ENCODE data around the gene MAST2. TPM values are rescaled to one million over a fixed set of nuclear protein-coding genes. Genes with fewer than 3 reads are reported as not detected.

The MAST2 gene
- total RNA-seq, 5 donors from 2014 or later (not counting 1 experiment from before 2014, with no cell fraction given), result 7.4 to 9.7 (median 7.6) TPM

DNA sequence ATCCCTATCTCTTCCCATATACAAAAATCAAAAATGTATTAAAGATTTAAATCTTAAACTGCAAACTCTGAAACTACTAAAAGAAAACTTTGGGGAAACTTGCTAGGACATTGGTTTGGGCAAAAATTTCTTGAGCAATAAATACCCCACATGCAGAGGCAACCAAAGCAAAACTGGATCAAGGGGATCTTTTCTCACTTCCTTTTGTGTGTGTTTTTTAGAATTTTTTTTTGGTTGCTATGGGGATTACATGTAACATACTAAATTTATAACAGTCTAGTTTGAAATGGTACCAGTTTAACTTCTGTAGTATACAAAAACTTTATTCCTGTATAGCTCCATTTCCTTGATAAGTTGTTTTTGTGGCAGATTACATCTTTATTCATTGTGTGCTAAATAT, 16.8 kb downstream of the MAST2 start:
- peaks cover 14% of the 10 kb centered on the region for H3K36me3 Mint-ChIP-seq
- CTCF ChIA-PET, result no interaction called here
- H3K27ac ChIP-seq (ENCODE audit: low read length), result no peak overlapping the region
- no peaks in the 10 kb centered on the region for H3K4me1 ChIP-seq (ENCODE audit: control insufficient read depth in 1 of 2, extremely low read depth in 1 of 2, insufficient read depth in 2 of 2, low read length in 2 of 2)
- H3K9me3 ChIP-seq, result no peaks in the 10 kb centered on the region
- H3K4me3 Mint-ChIP-seq, result no peak overlapping the region
- ATAC-seq (replicated peaks in 1 of 4) (peak in 1 of 4 experiments; percentile 32), DNase-seq (no peak)
- no peak overlapping the region for H3K27ac Mint-ChIP-seq
- H3K4me3 ChIP-seq (ENCODE audit: control insufficient read depth in 1 of 2, extremely low read depth in 1 of 2, low read length in 1 of 2), result no peak overlapping the region
- H3K27me3 Mint-ChIP-seq, result no peaks in the 10 kb centered on the region
- no peaks in the 10 kb centered on the region for H3K27me3 ChIP-seq (replicated peaks in 1 of 2; ENCODE audit: control insufficient read depth in 2 of 2, extremely low read depth in 1 of 2, insufficient read depth in 2 of 2, low read length in 1 of 2)
- peaks cover 0 to 18% (median 8%) of the 10 kb centered on the region in 3 donors for H3K4me1 Mint-ChIP-seq
- POLR2A ChIA-PET, result no interaction called here
- no peaks in the 10 kb centered on the region for H3K36me3 ChIP-seq (ENCODE audit: control insufficient read depth in 2 of 2, extremely low read depth in 1 of 2, insufficient read depth in 1 of 2, low read length in 1 of 2)
- H3K9me3 Mint-ChIP-seq, result no peaks in the 10 kb centered on the region

DNA sequence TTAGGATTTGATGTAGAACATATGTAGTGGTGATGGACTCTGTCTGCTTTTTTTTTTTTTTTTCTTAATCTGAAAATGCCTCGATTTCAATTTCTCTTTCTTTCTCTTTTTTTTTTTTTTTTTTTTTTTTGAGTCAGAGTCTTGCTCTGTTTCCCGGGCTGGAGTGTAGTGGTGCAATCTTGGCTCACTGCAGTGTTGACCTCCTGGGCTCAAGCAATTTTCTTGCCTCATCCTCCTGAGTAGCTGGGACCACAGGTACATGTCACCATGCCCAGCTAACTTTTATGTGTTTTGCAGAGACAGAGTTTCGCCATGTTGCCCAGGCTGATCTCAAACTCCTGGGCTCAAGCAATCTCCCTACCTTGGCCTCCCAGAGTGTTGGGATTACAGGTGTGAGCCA, 17.4 kb downstream of the MAST2 start:
- Histone ChIP-seq H3K27me3 (replicated peaks in 1 of 2; ENCODE audit: control insufficient read depth in 2 of 2, extremely low read depth in 1 of 2, insufficient read depth in 2 of 2, low read length in 1 of 2) (no peaks in the 10 kb centered on the region), H3K27ac (ENCODE audit: low read length) (no peak overlapping the region), H3K4me1 (ENCODE audit: control insufficient read depth in 1 of 2, extremely low read depth in 1 of 2, insufficient read depth in 2 of 2, low read length in 2 of 2) (no peaks in the 10 kb centered on the region), H3K36me3 (ENCODE audit: control insufficient read depth in 2 of 2, extremely low read depth in 1 of 2, insufficient read depth in 1 of 2, low read length in 1 of 2) (no peaks in the 10 kb centered on the region), H3K4me3 (ENCODE audit: control insufficient read depth in 1 of 2, extremely low read depth in 1 of 2, low read length in 1 of 2) (no peak overlapping the region), H3K9me3 (no peaks in the 10 kb centered on the region)
- CTCF ChIA-PET, result interaction anchor here in 1 of 2 donors (0.6 to 0.7 kb wide), 2 partner anchors 61 to 433 kb away, joined by 4 read pairs; no protein-coding TSS in a partner anchor
- ATAC-seq (replicated peaks in 1 of 4) (no peak), DNase-seq (no peak)
- Mint-ChIP-seq H3K4me1 (peaks cover 0 to 18% (median 8%) of the 10 kb centered on the region in 3 donors), H3K36me3 (peaks cover 14% of the 10 kb centered on the region), H3K27me3 (no peaks in the 10 kb centered on the region), H3K9me3 (no peaks in the 10 kb centered on the region), H3K4me3 (no peak overlapping the region), H3K27ac (no peak overlapping the region)
- POLR2A ChIA-PET, result no interaction called here
- WGBS (ENCODE audit: insufficient coverage), result 100% methylated on average over 1 of the region's 3 CpGs

DNA sequence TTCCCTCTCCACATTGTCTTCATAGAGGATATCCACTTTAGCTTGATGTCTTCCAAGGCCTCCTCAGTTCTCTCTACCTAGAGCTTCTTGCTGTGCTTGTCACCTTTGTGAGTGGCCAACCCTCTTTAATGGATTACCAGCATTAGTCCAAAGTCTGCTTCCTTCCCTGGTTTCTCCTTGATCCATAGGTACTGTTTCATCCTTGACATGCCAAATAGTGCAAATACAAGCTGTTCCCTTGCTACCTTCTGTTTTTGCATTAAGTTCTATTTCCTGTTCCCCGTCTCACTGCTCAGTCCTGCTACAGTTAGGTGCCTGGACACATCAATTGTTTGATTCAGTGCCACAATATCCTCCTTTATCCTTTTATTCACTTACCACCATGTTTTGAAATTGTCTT, 19.2 kb downstream of the MAST2 start:
- CTCF ChIA-PET, result no interaction called here
- no peak overlapping the region for H3K4me3 Mint-ChIP-seq
- H3K27me3 Mint-ChIP-seq, result no peaks in the 10 kb centered on the region
- POLR2A ChIA-PET, result interaction anchor here in 1 of 2 donors (0.6 kb wide), 1 partner anchor 70 kb away, joined by 6 read pairs; no protein-coding TSS in a partner anchor
- Histone ChIP-seq H3K36me3 (ENCODE audit: control insufficient read depth in 2 of 2, extremely low read depth in 1 of 2, insufficient read depth in 1 of 2, low read length in 1 of 2) (no peaks in the 10 kb centered on the region), H3K4me3 (ENCODE audit: control insufficient read depth in 1 of 2, extremely low read depth in 1 of 2, low read length in 1 of 2) (no peak overlapping the region), H3K27me3 (replicated peaks in 1 of 2; ENCODE audit: control insufficient read depth in 2 of 2, extremely low read depth in 1 of 2, insufficient read depth in 2 of 2, low read length in 1 of 2) (no peaks in the 10 kb centered on the region), H3K9me3 (no peaks in the 10 kb centered on the region), H3K27ac (ENCODE audit: low read length) (no peak overlapping the region), H3K4me1 (ENCODE audit: control insufficient read depth in 1 of 2, extremely low read depth in 1 of 2, insufficient read depth in 2 of 2, low read length in 2 of 2) (no peaks in the 10 kb centered on the region)
- no peaks in the 10 kb centered on the region for H3K9me3 Mint-ChIP-seq
- WGBS (ENCODE audit: insufficient coverage), result 100% methylated on average over 1 of the region's 1 CpG
- DNase-seq (no peak), ATAC-seq (replicated peaks in 1 of 4) (no peak)
- H3K27ac Mint-ChIP-seq, result no peak overlapping the region
- H3K36me3 Mint-ChIP-seq, result peaks cover 26% of the 10 kb centered on the region
- peaks cover 0 to 18% (median 8%) of the 10 kb centered on the region in 3 donors for H3K4me1 Mint-ChIP-seq

DNA sequence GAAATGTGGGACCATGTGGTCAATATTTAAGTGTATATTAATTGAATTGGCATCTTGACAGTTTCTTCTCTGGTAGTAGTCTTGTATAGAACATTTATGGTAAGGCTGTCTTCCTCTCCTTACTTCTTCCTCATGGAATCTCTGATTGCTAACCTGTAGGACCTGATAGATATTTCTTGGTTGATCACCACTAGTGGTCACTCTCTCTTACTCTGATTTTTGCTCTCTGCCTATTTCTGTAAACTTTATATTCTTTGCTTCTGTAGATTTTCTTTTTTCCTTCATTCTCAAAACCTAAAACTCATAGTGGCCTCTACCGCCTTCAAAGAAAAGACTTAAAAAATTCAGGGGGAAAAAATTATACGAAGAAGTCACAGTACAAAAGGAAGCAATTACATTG, 21.2 kb downstream of the MAST2 start:
- POLR2A ChIA-PET, result no interaction called here
- no peaks in the 10 kb centered on the region for H3K9me3 Mint-ChIP-seq
- DNase-seq, result no peak
- H3K36me3 ChIP-seq (ENCODE audit: control insufficient read depth in 2 of 2, extremely low read depth in 1 of 2, insufficient read depth in 1 of 2, low read length in 1 of 2), result no peaks in the 10 kb centered on the region
- no peaks in the 10 kb centered on the region for H3K9me3 ChIP-seq
- no peaks in the 10 kb centered on the region for H3K4me1 ChIP-seq (ENCODE audit: control insufficient read depth in 1 of 2, extremely low read depth in 1 of 2, insufficient read depth in 2 of 2, low read length in 2 of 2)
- H3K27me3 Mint-ChIP-seq, result no peaks in the 10 kb centered on the region
- peaks cover 25% of the 10 kb centered on the region for H3K36me3 Mint-ChIP-seq
- H3K4me3 Mint-ChIP-seq, result no peak overlapping the region
- no peak overlapping the region for H3K27ac Mint-ChIP-seq
- CTCF ChIA-PET, result no interaction called here
- no CpG with 5 or more reads among the region's 2 CpGs for WGBS (ENCODE audit: insufficient coverage)
- ATAC-seq (replicated peaks in 1 of 4), result no peak
- H3K27me3 ChIP-seq (replicated peaks in 1 of 2; ENCODE audit: control insufficient read depth in 2 of 2, extremely low read depth in 1 of 2, insufficient read depth in 2 of 2, low read length in 1 of 2), result no peaks in the 10 kb centered on the region
- H3K4me1 Mint-ChIP-seq, result peaks cover 0 to 17% (median 8%) of the 10 kb centered on the region in 3 donors
- no peak overlapping the region for H3K27ac ChIP-seq (ENCODE audit: low read length)
- no peak overlapping the region for H3K4me3 ChIP-seq (ENCODE audit: control insufficient read depth in 1 of 2, extremely low read depth in 1 of 2, low read length in 1 of 2)

DNA sequence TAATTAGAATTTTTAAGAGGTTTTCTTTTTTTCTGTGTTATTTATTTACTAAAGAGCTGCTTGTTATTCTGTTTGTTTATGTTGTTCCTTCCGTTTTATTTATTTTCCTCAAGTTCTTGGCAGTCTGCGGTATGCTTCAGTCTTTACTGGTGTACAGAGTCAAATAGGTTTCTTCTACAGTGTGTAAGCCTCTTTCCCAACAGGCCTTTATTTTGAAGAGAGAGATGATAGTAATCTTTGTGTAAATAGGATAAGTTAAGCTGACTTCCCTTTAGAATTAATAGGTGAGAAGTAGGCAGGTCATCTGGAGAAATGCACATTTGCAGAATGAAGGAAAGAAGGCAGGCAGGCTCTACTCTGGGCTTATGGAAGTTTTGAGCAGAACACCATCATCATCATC, 23.8 kb downstream of the MAST2 start:
- no CpG with 5 or more reads among the region's 2 CpGs for WGBS (ENCODE audit: insufficient coverage)

DNA sequence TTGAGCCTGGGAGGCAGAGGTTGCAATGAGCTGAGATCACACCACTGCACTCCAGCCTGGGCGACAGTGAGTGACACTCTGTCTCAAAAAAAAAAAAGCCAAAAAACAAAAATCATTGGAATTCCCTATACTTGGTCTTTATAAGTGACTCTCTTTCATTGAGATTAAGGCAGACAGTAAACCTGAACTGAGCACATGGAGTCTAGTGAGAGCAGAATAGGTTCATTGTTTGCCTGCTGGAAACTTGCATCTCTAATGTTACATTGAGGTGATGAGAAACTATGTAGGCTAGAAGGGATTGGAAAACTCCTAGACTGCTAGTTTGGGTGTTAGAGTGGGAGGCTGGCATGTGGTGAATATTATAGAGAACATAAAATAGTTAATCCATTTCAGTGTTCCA, 25.4 kb downstream of the MAST2 start:
- Histone ChIP-seq H3K27me3 (replicated peaks in 1 of 2; ENCODE audit: control insufficient read depth in 2 of 2, extremely low read depth in 1 of 2, insufficient read depth in 2 of 2, low read length in 1 of 2) (no peaks in the 10 kb centered on the region), H3K4me3 (ENCODE audit: control insufficient read depth in 1 of 2, extremely low read depth in 1 of 2, low read length in 1 of 2) (no peak overlapping the region), H3K27ac (ENCODE audit: low read length) (no peak overlapping the region), H3K36me3 (ENCODE audit: control insufficient read depth in 2 of 2, extremely low read depth in 1 of 2, insufficient read depth in 1 of 2, low read length in 1 of 2) (no peaks in the 10 kb centered on the region), H3K4me1 (ENCODE audit: control insufficient read depth in 1 of 2, extremely low read depth in 1 of 2, insufficient read depth in 2 of 2, low read length in 2 of 2) (no peaks in the 10 kb centered on the region), H3K9me3 (no peaks in the 10 kb centered on the region)
- ChIA-PET CTCF (no interaction called here), POLR2A (no interaction called here)
- H3K36me3 Mint-ChIP-seq, result peaks cover 40% of the 10 kb centered on the region
- no peak for DNase-seq
- WGBS (ENCODE audit: insufficient coverage), result no CpG with 5 or more reads among the region's 1 CpG
- no peak for ATAC-seq (replicated peaks in 1 of 4)
- H3K4me3 Mint-ChIP-seq, result no peak overlapping the region
- no peaks in the 10 kb centered on the region for H3K9me3 Mint-ChIP-seq
- no peak overlapping the region for H3K27ac Mint-ChIP-seq
- H3K4me1 Mint-ChIP-seq, result no peaks in the 10 kb centered on the region
- H3K27me3 Mint-ChIP-seq, result no peaks in the 10 kb centered on the region

More for the DNA sequence above, 23.8 kb downstream of the MAST2 start:
- no peak overlapping the region for H3K27ac ChIP-seq (ENCODE audit: low read length)
- Mint-ChIP-seq H3K36me3 (peaks cover 35% of the 10 kb centered on the region), H3K27ac (no peak overlapping the region), H3K27me3 (no peaks in the 10 kb centered on the region), H3K9me3 (no peaks in the 10 kb centered on the region), H3K4me3 (no peak overlapping the region), H3K4me1 (peaks cover 0 to 5% (median 0%) of the 10 kb centered on the region in 3 donors)
- H3K4me3 ChIP-seq (ENCODE audit: control insufficient read depth in 1 of 2, extremely low read depth in 1 of 2, low read length in 1 of 2), result no peak overlapping the region
- POLR2A ChIA-PET, result no interaction called here
- ATAC-seq (replicated peaks in 1 of 4) (no peak), DNase-seq (no peak)
- no peaks in the 10 kb centered on the region for H3K36me3 ChIP-seq (ENCODE audit: control insufficient read depth in 2 of 2, extremely low read depth in 1 of 2, insufficient read depth in 1 of 2, low read length in 1 of 2)
- no peaks in the 10 kb centered on the region for H3K4me1 ChIP-seq (ENCODE audit: control insufficient read depth in 1 of 2, extremely low read depth in 1 of 2, insufficient read depth in 2 of 2, low read length in 2 of 2)
- CTCF ChIA-PET, result no interaction called here
- H3K9me3 ChIP-seq, result no peaks in the 10 kb centered on the region
- H3K27me3 ChIP-seq (replicated peaks in 1 of 2; ENCODE audit: control insufficient read depth in 2 of 2, extremely low read depth in 1 of 2, insufficient read depth in 2 of 2, low read length in 1 of 2), result no peaks in the 10 kb centered on the region

DNA sequence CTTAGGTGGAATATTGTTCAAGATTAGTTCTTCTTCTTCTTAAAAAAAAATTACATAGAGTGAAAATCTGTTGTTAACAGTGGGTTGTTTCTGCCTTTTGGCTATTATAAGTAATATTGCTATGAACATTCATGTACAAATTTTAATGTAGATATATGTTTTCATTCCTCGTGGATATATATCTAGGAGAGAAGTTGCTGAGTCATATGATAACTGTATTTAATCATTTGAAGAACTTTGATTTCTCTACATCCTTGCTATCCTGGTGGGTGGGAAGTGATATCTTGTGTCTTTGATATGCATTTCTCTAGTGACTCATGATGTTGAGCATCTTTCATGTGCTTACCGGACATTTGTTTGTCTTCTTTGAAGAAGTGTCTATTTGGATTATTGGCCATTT, 29.9 kb downstream of the MAST2 start:
- Histone ChIP-seq H3K4me3 (ENCODE audit: control insufficient read depth in 1 of 2, extremely low read depth in 1 of 2, low read length in 1 of 2) (no peak overlapping the region), H3K27me3 (replicated peaks in 1 of 2; ENCODE audit: control insufficient read depth in 2 of 2, extremely low read depth in 1 of 2, insufficient read depth in 2 of 2, low read length in 1 of 2) (no peaks in the 10 kb centered on the region), H3K9me3 (no peaks in the 10 kb centered on the region), H3K36me3 (ENCODE audit: control insufficient read depth in 2 of 2, extremely low read depth in 1 of 2, insufficient read depth in 1 of 2, low read length in 1 of 2) (no peaks in the 10 kb centered on the region), H3K27ac (ENCODE audit: low read length) (no peak overlapping the region), H3K4me1 (ENCODE audit: control insufficient read depth in 1 of 2, extremely low read depth in 1 of 2, insufficient read depth in 2 of 2, low read length in 2 of 2) (no peaks in the 10 kb centered on the region)
- Mint-ChIP-seq H3K9me3 (no peaks in the 10 kb centered on the region), H3K27ac (no peak overlapping the region), H3K4me1 (no peaks in the 10 kb centered on the region), H3K27me3 (no peaks in the 10 kb centered on the region), H3K36me3 (peaks cover 23% of the 10 kb centered on the region), H3K4me3 (no peak overlapping the region)
- DNase-seq (no peak), ATAC-seq (replicated peaks in 1 of 4) (no peak)
- WGBS (ENCODE audit: insufficient coverage), result no CpG with 5 or more reads among the region's 2 CpGs
- ChIA-PET POLR2A (no interaction called here), CTCF (no interaction called here)

Data from T-cell (primary cell).